GM10248 (cell line): Measurements from ENCODE around the gene LATS2.
A peak's percentile ranks its signal among the peaks of the same experiment; 100 is the strongest.

Experiments used
- CTCF ChIA-PET: fragments of 300-600 bp; sonication (Branson Sonifier 250); formaldehyde crosslinking; extraction: SDS; loops from one replicate; lab custom pipeline; 2021; ENCODE audit warnings: antibody characterized with exemption; lab: Yijun Ruan, JAX
- POLR2A ChIA-PET: fragments of 350-650 bp; sonication (Branson Sonifier 250); formaldehyde crosslinking; extraction: SDS; loops from one replicate; lab custom pipeline; 2020; ENCODE audit warnings: antibody characterized with exemption; lab: Yijun Ruan, JAX
- DNase-seq: peaks from one replicate; pipeline ENCODE4 v3.0.0; 2012; ENCODE audit errors: extremely low spot score
- TF ChIP-seq, protein P1 (sequence below): IDR thresholded peaks from 2 replicates; pipeline ENCODE4 v1.5.1; 2012; ENCODE audit warnings: mild to moderate bottlenecking, low read depth; ENCODE audit errors: extremely low read depth, missing control alignments, control extremely low read depth

The LATS2 gene

DNA sequence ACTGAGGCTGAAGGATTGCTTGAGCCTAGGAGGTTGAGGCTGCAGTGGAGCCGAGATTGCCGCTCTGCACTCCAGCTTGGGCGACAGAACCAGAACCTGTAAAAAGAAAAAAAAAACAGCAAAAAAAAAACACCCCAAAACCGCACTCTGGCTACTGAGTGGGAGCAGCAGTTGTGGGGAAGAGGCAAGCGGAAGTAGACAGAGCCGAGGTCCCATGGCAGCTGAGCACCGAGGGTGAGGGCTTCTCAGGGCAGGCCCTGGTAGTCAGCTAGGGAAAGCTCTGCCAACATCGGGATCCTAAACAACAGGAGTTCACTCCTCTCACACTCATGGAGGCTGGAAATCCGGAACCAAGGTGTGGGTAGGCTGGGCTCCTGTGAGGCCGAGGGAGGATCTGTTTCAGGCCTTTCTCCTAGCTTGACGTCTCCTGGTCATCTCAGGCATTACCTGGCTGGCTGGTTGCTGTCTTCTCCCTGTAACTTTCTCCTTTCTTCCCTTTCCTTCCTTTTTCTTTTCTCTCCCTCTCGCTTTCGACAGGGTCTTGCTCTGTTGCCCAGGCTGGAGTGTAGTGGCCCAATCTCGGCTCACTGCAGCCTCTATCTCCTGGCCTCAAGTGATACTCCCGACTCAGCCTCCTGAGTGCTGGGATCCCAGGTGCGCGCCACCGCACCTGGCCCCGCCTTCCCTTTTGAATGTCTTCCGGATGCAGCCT, 15.8 kb upstream of the LATS2 start:
- ChIA-PET POLR2A (no interaction called here), CTCF (no interaction called here)
- TF ChIP-seq, protein P1, sequence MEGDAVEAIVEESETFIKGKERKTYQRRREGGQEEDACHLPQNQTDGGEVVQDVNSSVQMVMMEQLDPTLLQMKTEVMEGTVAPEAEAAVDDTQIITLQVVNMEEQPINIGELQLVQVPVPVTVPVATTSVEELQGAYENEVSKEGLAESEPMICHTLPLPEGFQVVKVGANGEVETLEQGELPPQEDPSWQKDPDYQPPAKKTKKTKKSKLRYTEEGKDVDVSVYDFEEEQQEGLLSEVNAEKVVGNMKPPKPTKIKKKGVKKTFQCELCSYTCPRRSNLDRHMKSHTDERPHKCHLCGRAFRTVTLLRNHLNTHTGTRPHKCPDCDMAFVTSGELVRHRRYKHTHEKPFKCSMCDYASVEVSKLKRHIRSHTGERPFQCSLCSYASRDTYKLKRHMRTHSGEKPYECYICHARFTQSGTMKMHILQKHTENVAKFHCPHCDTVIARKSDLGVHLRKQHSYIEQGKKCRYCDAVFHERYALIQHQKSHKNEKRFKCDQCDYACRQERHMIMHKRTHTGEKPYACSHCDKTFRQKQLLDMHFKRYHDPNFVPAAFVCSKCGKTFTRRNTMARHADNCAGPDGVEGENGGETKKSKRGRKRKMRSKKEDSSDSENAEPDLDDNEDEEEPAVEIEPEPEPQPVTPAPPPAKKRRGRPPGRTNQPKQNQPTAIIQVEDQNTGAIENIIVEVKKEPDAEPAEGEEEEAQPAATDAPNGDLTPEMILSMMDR: no peak
- no peak for DNase-seq

- DNase-seq: no peak
- POLR2A ChIA-PET: no interaction called here
- TF ChIP-seq, protein P1: no peak
- CTCF ChIA-PET: no interaction called here
These were observed 14.9 kb upstream of the LATS2 start for GRCh38 chr13:21076253-21076652.

- peak; percentile 57 for DNase-seq
These were observed 14.2 kb upstream of the LATS2 start for GRCh38 chr13:21075379-21076249.

DNA sequence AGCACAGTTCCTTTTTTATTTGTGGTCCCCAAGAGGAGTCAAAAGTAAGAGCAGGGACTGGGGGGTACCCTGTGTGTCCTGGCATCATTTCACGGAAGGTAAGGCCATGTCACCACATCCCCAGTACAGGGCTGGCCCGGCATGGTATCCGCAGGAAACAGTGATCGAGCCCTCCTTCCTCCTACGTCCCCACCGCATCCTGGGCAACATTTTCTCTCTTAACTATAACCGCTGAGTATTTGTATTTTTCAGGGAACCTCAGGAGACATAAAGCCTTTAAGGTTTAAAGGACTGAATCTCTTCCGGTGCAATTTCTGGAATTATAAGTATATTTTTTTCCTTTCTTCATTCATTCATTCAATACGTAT, 13.6 kb upstream of the LATS2 start:
- TF ChIP-seq, protein P1: no peak
- ChIA-PET POLR2A (interaction anchor here (0.6 kb wide), 1 partner anchor 184 kb away, joined by 6 read pairs; no protein-coding TSS in a partner anchor), CTCF (interaction anchor here (1.3 kb wide), 1 partner anchor 402 kb away, joined by 4 read pairs; no protein-coding TSS in a partner anchor)

More at GRCh38 chr13:21075379-21076249, 14.2 kb upstream of the LATS2 start:
- ChIA-PET CTCF (no interaction called here), POLR2A (no interaction called here)
- TF ChIP-seq, protein P1: no peak

GRCh38 chr13:21074546-21074945, 13.2 kb upstream of the LATS2 start:
- TF ChIP-seq, protein P1: no peak
- no peak for DNase-seq
- CTCF ChIA-PET: interaction anchor here (1.3 kb wide), 1 partner anchor 403 kb away, joined by 4 read pairs; no protein-coding TSS in a partner anchor
- POLR2A ChIA-PET: interaction anchor here (0.6 kb wide), 1 partner anchor 184 kb away, joined by 6 read pairs; no protein-coding TSS in a partner anchor

More for the DNA sequence above, 13.6 kb upstream of the LATS2 start:
- no peak for DNase-seq

- TF ChIP-seq, protein P1: no peak
- CTCF ChIA-PET: no interaction called here
- DNase-seq: no peak
- POLR2A ChIA-PET: no interaction called here
These were observed 10.5 kb upstream of the LATS2 start for GRCh38 chr13:21071924-21072323.
